ENCODE measurements around the gene RASA3.

DNA sequence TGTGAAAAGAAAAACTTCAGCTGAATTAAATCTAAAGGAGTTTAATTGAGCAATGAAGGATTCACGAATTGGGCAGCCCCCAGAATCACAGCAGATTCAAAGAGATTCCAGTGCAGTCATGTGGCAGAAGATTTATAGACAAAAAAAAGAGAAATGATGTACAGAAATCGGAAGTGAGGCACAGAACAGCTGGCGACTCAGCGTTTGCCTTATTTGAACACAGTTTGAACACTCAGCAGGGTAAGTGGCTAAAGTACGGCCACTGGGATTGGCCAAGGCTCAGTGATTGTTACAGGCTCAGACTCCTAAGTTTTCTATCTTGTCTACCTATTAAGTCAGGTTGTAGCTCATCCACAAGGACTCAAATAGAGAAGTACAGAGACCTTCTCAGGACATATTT, 35.0 kb upstream of the RASA3 start:
- no peak for TF ChIP-seq GATA2 (IDR thresholded peaks at IDR 0.05; ENCODE audit: low read depth, low read length)
- TF ChIP-seq GATA3 (IDR thresholded peaks at IDR 0.05; ENCODE audit: low read depth, low read length), result no peak
